ENCODE data around the gene NSD1. TPM values are rescaled to one million over a fixed set of nuclear protein-coding genes. Genes with fewer than 3 reads are reported as not detected.

NSD1 gene
- total and polyA plus RNA-seq, 9 of the 15 experiments (the other 6 are each of a cell fraction or from before 2014, with no cell fraction given), result 3.8 to 51.0 (median 24.7) TPM

- TF ChIP-seq TEAD1 (CRISPR knock-in tag; IDR thresholded peaks at IDR 0.05), result peak in 1 of 2 experiments; percentile 70; a peak in 2 of 4 replicates
- TF ChIP-seq LCOR (CRISPR knock-in tag; IDR thresholded peaks at IDR 0.05), result peak; percentile 88
- no peak for TF ChIP-seq ZBTB49 (CRISPR knock-in tag; IDR thresholded peaks at IDR 0.05; ENCODE audit: borderline replicate concordance)
- no peak for TF ChIP-seq ZNF696 (CRISPR knock-in tag; conservative IDR thresholded peaks at IDR 0.05)
- peak; percentile 79 for TF ChIP-seq CREM (IDR thresholded peaks at IDR 0.05; ENCODE audit: low read depth)
- TF ChIP-seq, protein P1, sequence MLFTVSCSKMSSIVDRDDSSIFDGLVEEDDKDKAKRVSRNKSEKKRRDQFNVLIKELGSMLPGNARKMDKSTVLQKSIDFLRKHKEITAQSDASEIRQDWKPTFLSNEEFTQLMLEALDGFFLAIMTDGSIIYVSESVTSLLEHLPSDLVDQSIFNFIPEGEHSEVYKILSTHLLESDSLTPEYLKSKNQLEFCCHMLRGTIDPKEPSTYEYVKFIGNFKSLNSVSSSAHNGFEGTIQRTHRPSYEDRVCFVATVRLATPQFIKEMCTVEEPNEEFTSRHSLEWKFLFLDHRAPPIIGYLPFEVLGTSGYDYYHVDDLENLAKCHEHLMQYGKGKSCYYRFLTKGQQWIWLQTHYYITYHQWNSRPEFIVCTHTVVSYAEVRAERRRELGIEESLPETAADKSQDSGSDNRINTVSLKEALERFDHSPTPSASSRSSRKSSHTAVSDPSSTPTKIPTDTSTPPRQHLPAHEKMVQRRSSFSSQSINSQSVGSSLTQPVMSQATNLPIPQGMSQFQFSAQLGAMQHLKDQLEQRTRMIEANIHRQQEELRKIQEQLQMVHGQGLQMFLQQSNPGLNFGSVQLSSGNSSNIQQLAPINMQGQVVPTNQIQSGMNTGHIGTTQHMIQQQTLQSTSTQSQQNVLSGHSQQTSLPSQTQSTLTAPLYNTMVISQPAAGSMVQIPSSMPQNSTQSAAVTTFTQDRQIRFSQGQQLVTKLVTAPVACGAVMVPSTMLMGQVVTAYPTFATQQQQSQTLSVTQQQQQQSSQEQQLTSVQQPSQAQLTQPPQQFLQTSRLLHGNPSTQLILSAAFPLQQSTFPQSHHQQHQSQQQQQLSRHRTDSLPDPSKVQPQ (CRISPR knock-in tag; IDR thresholded peaks at IDR 0.05; ENCODE audit: borderline replicate concordance), result no peak
- no peak for TF ChIP-seq BACH1 (tag; IDR thresholded peaks at IDR 0.05)
- TF ChIP-seq, protein P2, sequence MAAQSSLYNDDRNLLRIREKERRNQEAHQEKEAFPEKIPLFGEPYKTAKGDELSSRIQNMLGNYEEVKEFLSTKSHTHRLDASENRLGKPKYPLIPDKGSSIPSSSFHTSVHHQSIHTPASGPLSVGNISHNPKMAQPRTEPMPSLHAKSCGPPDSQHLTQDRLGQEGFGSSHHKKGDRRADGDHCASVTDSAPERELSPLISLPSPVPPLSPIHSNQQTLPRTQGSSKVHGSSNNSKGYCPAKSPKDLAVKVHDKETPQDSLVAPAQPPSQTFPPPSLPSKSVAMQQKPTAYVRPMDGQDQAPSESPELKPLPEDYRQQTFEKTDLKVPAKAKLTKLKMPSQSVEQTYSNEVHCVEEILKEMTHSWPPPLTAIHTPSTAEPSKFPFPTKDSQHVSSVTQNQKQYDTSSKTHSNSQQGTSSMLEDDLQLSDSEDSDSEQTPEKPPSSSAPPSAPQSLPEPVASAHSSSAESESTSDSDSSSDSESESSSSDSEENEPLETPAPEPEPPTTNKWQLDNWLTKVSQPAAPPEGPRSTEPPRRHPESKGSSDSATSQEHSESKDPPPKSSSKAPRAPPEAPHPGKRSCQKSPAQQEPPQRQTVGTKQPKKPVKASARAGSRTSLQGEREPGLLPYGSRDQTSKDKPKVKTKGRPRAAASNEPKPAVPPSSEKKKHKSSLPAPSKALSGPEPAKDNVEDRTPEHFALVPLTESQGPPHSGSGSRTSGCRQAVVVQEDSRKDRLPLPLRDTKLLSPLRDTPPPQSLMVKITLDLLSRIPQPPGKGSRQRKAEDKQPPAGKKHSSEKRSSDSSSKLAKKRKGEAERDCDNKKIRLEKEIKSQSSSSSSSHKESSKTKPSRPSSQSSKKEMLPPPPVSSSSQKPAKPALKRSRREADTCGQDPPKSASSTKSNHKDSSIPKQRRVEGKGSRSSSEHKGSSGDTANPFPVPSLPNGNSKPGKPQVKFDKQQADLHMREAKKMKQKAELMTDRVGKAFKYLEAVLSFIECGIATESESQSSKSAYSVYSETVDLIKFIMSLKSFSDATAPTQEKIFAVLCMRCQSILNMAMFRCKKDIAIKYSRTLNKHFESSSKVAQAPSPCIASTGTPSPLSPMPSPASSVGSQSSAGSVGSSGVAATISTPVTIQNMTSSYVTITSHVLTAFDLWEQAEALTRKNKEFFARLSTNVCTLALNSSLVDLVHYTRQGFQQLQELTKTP (IDR thresholded peaks at IDR 0.05; ENCODE audit: low read depth in 1 of 2, partially characterized antibody in 2 of 2), result no peak
- TF ChIP-seq ETV5 (CRISPR knock-in tag; IDR thresholded peaks at IDR 0.05; ENCODE audit: low read depth), result no peak
- TF ChIP-seq MXI1 (IDR thresholded peaks at IDR 0.05; ENCODE audit: low read depth, low read length), result peak; percentile 95
- peak; percentile 76 for TF ChIP-seq USF2 (CRISPR knock-in tag; IDR thresholded peaks at IDR 0.05)
- no peak for TF ChIP-seq MIER1 (IDR thresholded peaks at IDR 0.05; ENCODE audit: low read depth)
Measured at GRCh38 chr5:177311723-177312648, 178.4 kb downstream of the NSD1 start, which contains the start of gene MXD3 (continued).

All from K562 (cell line).